Esophagus muscularis mucosa (tissue), 4 donors: ENCODE results near the gene ZNF516.

Source experiments
- EP300 ChIP-seq: sonication (generic); formaldehyde crosslinking; IDR thresholded peaks from one replicate; pipeline ENCODE4 v1.6.1; 2017; ENCODE audit warnings: antibody characterized with exemption
- POLR2A ChIP-seq: fragments of 450-650 bp; IDR thresholded peaks from one replicate; pipeline ENCODE4 v1.6.1; 2017; ENCODE audit warnings: antibody characterized with exemption, moderate library complexity, mild to moderate bottlenecking, low read depth
- POLR2AphosphoS5 ChIP-seq, 2 donors: sonication (generic); formaldehyde crosslinking; IDR thresholded peaks; one replicate each; pipeline ENCODE4 v1.6.1; 2017; ENCODE audit warnings: antibody characterized with exemption in 2 of 2
- TF ChIP-seq, protein P1 (sequence below), 3 experiments: fragments of 200-600 bp in 2 of 3; fragments of 450-650 bp in 1 of 3; sonication (generic) in 2 of 3; IDR thresholded peaks; one replicate each; pipeline ENCODE4 v1.5.1; 2017 to 2019; ENCODE audit warnings: antibody characterized with exemption in 3 of 3, mild to moderate bottlenecking in 2 of 3, moderate library complexity in 1 of 3

DNA sequence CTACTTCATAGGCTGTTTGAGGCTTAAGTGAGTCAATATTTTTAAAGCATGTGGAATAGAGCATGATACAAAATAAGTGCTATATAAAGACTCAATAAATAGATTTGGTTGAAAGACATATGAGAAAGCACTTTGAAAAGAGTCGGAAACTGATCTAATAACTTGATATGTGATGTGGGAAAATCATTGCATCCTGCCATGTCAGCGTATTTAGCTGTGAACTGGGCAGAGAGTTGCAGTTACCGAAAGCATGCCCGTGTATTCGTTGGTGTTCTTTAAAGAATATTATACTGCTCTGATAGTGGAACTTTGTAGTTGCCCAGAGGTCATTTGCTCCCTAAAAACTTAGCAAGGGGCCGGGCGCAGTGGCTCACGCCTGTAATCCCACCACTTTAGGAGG lies 37.8 kb upstream of the ZNF516 start:
- no peak for TF ChIP-seq POLR2A
- TF ChIP-seq, protein P1, sequence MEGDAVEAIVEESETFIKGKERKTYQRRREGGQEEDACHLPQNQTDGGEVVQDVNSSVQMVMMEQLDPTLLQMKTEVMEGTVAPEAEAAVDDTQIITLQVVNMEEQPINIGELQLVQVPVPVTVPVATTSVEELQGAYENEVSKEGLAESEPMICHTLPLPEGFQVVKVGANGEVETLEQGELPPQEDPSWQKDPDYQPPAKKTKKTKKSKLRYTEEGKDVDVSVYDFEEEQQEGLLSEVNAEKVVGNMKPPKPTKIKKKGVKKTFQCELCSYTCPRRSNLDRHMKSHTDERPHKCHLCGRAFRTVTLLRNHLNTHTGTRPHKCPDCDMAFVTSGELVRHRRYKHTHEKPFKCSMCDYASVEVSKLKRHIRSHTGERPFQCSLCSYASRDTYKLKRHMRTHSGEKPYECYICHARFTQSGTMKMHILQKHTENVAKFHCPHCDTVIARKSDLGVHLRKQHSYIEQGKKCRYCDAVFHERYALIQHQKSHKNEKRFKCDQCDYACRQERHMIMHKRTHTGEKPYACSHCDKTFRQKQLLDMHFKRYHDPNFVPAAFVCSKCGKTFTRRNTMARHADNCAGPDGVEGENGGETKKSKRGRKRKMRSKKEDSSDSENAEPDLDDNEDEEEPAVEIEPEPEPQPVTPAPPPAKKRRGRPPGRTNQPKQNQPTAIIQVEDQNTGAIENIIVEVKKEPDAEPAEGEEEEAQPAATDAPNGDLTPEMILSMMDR (IDR thresholded peaks at IDR 0.05) = no peak
- no peak for TF ChIP-seq EP300
- no peak for TF ChIP-seq POLR2AphosphoS5 (IDR thresholded peaks at IDR 0.05)
